DOHH2 (cell line): Measurements from ENCODE around the gene ZFPL1.

Experiments used
- H3F3A ChIP-seq: fragments of 200-600 bp; sonication (generic), shearing (Covaris generic); 2 replicates; pipeline ENCODE4 v1.6.0; 2016; ENCODE audit warnings: antibody characterized with exemption, mild to moderate bottlenecking; ENCODE audit not compliant: control insufficient read depth, insufficient read depth
- H3K27ac ChIP-seq: fragments of 200-600 bp; sonication (generic); 2 replicates; pipeline ENCODE4 v1.5.1; 2014; ENCODE audit warnings: low read depth, mild to moderate bottlenecking, low read length, moderate library complexity
- H3K27me3 ChIP-seq: fragments of 200-600 bp; sonication (generic); 2 replicates; pipeline ENCODE4 v1.6.1; 2014; ENCODE audit warnings: mild to moderate bottlenecking, low read length, mixed read lengths; ENCODE audit not compliant: control insufficient read depth
- H3K36me3 ChIP-seq: fragments of 200-600 bp; sonication (generic); 2 replicates; pipeline ENCODE4 v1.6.1; 2014; ENCODE audit warnings: mild to moderate bottlenecking, low read length, moderate library complexity, mixed read lengths; ENCODE audit not compliant: control insufficient read depth
- H3K4me1 ChIP-seq: fragments of 200-600 bp; sonication (generic); 2 replicates; pipeline ENCODE4 v1.6.1; 2014; ENCODE audit warnings: mild to moderate bottlenecking, low read length, mixed read lengths; ENCODE audit not compliant: control insufficient read depth
- H3K4me2 ChIP-seq: fragments of 200-600 bp; sonication (generic); 2 replicates; pipeline ENCODE4 v1.6.0; 2014; ENCODE audit warnings: mild to moderate bottlenecking, low read length, moderate library complexity
- H3K4me3 ChIP-seq: fragments of 200-600 bp; sonication (generic); 2 replicates; pipeline ENCODE4 v1.5.1; 2014; ENCODE audit warnings: mild to moderate bottlenecking, low read length, mixed read lengths
- H3K79me2 ChIP-seq: fragments of 200-600 bp; sonication (generic); 2 replicates; pipeline ENCODE4 v1.6.1; 2014; ENCODE audit warnings: mild to moderate bottlenecking, low read length, mixed read lengths; ENCODE audit not compliant: control insufficient read depth
- H3K9me2 ChIP-seq: fragments of 200-600 bp; sonication (generic); replicated peaks from 2 replicates; pipeline ENCODE4 v1.6.1; 2014; ENCODE audit warnings: mild to moderate bottlenecking, low read length, mixed read lengths; ENCODE audit not compliant: control insufficient read depth
- H3K9me3 ChIP-seq: fragments of 200-600 bp; sonication (generic); 2 replicates; pipeline ENCODE4 v1.6.1; 2014; ENCODE audit warnings: antibody characterized with exemption, low read length, mixed read lengths; ENCODE audit not compliant: control insufficient read depth, insufficient read depth
- H4K20me1 ChIP-seq: fragments of 200-600 bp; sonication (generic); 2 replicates; pipeline ENCODE4 v1.6.0; 2014; ENCODE audit warnings: low read depth, mild to moderate bottlenecking, antibody characterized with exemption, low read length, moderate library complexity; ENCODE audit not compliant: control insufficient read depth, insufficient read depth
- CTCF ChIP-seq: fragments of 200-600 bp; sonication (generic); IDR thresholded peaks from one replicate; pipeline ENCODE4 v1.5.1; 2014; ENCODE audit warnings: antibody characterized with exemption, mild to moderate bottlenecking, low read depth, low read length; ENCODE audit not compliant: poor library complexity, severe bottlenecking
- EZH2phosphoT487 ChIP-seq: fragments of 200-600 bp; sonication (generic); IDR thresholded peaks from 2 replicates; pipeline ENCODE4 v1.6.1; 2017; ENCODE audit warnings: borderline replicate concordance, mild to moderate bottlenecking, antibody characterized with exemption, low read length, moderate library complexity, mixed read lengths

Gene ZFPL1

GRCh38 chr11:65119670-65119995, 35.6 kb downstream of the ZFPL1 start:
- H3K79me2 ChIP-seq: peaks cover 82% of the 10 kb centered on the region
- H3K36me3 ChIP-seq: peaks cover 85% of the 10 kb centered on the region
- peak overlapping the region; percentile 86 for H3K27ac ChIP-seq
- peaks cover 70% of the 10 kb centered on the region for H3K4me1 ChIP-seq
- H3K9me2 ChIP-seq: no peaks in the 10 kb centered on the region
- H3K4me2 ChIP-seq: peak overlapping the region; percentile 86
- H3K9me3 ChIP-seq: no peaks in the 10 kb centered on the region
- peaks cover 3% of the 10 kb centered on the region; the same call in 1 of the 2 replicates for H4K20me1 ChIP-seq
- no peak for TF ChIP-seq CTCF
- no peak for TF ChIP-seq EZH2phosphoT487
- peak overlapping the region; percentile 100; the same call in 1 of the 2 replicates for H3K4me3 ChIP-seq
- H3K27me3 ChIP-seq: no peaks in the 10 kb centered on the region
- H3F3A ChIP-seq: peaks cover 40% of the 10 kb centered on the region

- TF ChIP-seq EZH2phosphoT487 (no peak), CTCF (no peak)
- Histone ChIP-seq H3K9me3 (no peaks in the 10 kb centered on the region), H3K4me1 (peaks cover 62% of the 10 kb centered on the region), H3K4me2 (peak overlapping the region; percentile 86), H4K20me1 (peaks cover 3% of the 10 kb centered on the region; the same call in 1 of the 2 replicates), H3K36me3 (peaks cover 85% of the 10 kb centered on the region), H3K27me3 (no peaks in the 10 kb centered on the region), H3K9me2 (no peaks in the 10 kb centered on the region), H3K79me2 (peaks cover 77% of the 10 kb centered on the region), H3F3A (peaks cover 47% of the 10 kb centered on the region), H3K27ac (peak overlapping the region; percentile 86), H3K4me3 (peak overlapping the region; percentile 100)
Measured at GRCh38 chr11:65120831-65121230, 36.8 kb downstream of the ZFPL1 start.

- H3K4me2 ChIP-seq: peak overlapping the region; percentile 86
- no peaks in the 10 kb centered on the region for H3K9me2 ChIP-seq
- no peaks in the 10 kb centered on the region for H3K9me3 ChIP-seq
- TF ChIP-seq CTCF: no peak
- no peak for TF ChIP-seq EZH2phosphoT487
- peaks cover 3% of the 10 kb centered on the region; the same call in 1 of the 2 replicates for H4K20me1 ChIP-seq
- H3K4me3 ChIP-seq: peak overlapping the region; percentile 100
- H3K27ac ChIP-seq: peak overlapping the region; percentile 86
- peaks cover 50% of the 10 kb centered on the region for H3F3A ChIP-seq
- H3K27me3 ChIP-seq: no peaks in the 10 kb centered on the region
- H3K79me2 ChIP-seq: peaks cover 71% of the 10 kb centered on the region
- H3K36me3 ChIP-seq: peaks cover 85% of the 10 kb centered on the region
- H3K4me1 ChIP-seq: peaks cover 56% of the 10 kb centered on the region
Measured at GRCh38 chr11:65121447-65121864, 37.4 kb downstream of the ZFPL1 start.
